Ishikawa (cell line): ENCODE measurements around the gene OSBPL8.

Source experiments
- CEBPB ChIP-seq: IDR thresholded peaks from 2 replicates; pipeline ENCODE4 v1.6.1; 2012
- CREB1 ChIP-seq: IDR thresholded peaks from 2 replicates; pipeline ENCODE4 v1.6.1; 2012; ENCODE audit warnings: low read depth
- EGR1 ChIP-seq: IDR thresholded peaks from 2 replicates; pipeline ENCODE4 v1.6.1; 2012
- EP300 ChIP-seq: IDR thresholded peaks from 2 replicates; pipeline ENCODE4 v1.6.1; 2012; ENCODE audit warnings: borderline replicate concordance
- FOXM1 ChIP-seq: IDR thresholded peaks from 2 replicates; pipeline ENCODE4 v1.6.1; 2012; ENCODE audit warnings: low read depth, borderline replicate concordance
- NFIC ChIP-seq: IDR thresholded peaks from 2 replicates; pipeline ENCODE4 v1.6.1; 2012
- RAD21 ChIP-seq: IDR thresholded peaks from 2 replicates; pipeline ENCODE4 v1.6.1; 2012; ENCODE audit warnings: low read depth
- TAF1 ChIP-seq: IDR thresholded peaks from 2 replicates; pipeline ENCODE4 v1.6.1; 2012; ENCODE audit warnings: low read depth, mild to moderate bottlenecking
- TCF12 ChIP-seq: IDR thresholded peaks from 2 replicates; pipeline ENCODE4 v1.6.1; 2012; ENCODE audit warnings: low read depth
- TEAD4 ChIP-seq: IDR thresholded peaks from 2 replicates; pipeline ENCODE4 v1.6.1; 2012
- YY1 ChIP-seq: IDR thresholded peaks from 2 replicates; pipeline ENCODE4 v1.6.1; 2012; ENCODE audit warnings: low read depth
- ZBTB7A ChIP-seq: IDR thresholded peaks from 2 replicates; pipeline ENCODE4 v1.6.1; 2012; ENCODE audit warnings: low read depth
- TF ChIP-seq, protein P1 (sequence below): IDR thresholded peaks from 2 replicates; pipeline ENCODE4 v1.6.1; 2012
- TF ChIP-seq, protein P2 (sequence below): IDR thresholded peaks from 2 replicates; pipeline ENCODE4 v1.6.1; 2012
- TF ChIP-seq, protein P3 (sequence below): IDR thresholded peaks from 2 replicates; pipeline ENCODE4 v1.6.1; 2012; ENCODE audit warnings: low read depth, mild to moderate bottlenecking

Gene OSBPL8

DNA sequence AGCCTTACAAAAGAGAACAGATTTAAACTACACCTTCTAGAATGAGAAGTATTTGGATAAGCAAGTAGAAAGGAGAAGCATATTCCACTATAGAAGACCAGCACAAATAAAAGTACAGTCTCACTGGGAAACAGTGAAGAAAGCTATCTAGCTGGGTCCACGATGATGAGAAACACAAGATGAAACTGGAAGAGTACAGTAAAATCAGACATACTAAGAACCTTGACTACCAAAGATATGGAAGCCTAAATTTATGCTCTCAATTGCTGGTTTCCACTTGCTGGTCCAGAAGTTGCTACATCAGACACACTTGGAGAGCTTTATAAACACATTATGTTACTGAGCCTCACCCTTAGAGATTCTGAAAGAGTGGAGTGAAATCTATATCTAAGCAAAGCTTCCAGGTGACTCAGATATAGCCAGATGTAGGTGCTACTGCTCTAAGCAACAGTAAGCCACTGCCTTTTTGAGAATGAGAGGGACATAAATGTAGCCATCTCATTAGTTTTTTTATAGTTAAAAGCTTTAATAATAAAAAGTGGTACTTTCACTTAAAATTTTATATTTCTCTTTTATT, 115.1 kb downstream of the OSBPL8 start:
- TF ChIP-seq TEAD4 (no peak), TAF1 (no peak), NFIC (no peak)

- TF ChIP-seq FOXM1 (no peak), TEAD4 (no peak)
Measured at GRCh38 chr12:76441016-76441415, 118.6 kb downstream of the OSBPL8 start.

DNA sequence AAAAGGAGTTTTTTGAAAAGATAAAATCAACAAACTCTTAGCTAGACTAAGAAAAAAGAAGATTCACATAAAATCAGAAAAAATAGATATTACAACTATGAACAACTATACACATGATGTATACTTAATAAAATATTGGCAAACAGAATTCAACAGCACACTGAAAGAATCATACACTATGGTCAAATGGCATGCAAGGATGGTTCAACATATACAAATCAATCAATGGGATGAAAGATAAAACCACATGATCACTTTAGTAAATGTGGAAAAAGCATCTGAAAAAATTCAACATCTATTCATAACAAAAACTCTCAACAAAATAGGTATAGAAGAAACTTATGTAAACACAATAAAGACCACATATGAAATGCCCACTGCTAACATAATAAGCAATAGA, 126.8 kb downstream of the OSBPL8 start:
- TF ChIP-seq RAD21 (no peak), EP300 (no peak)
- TF ChIP-seq, protein P1, sequence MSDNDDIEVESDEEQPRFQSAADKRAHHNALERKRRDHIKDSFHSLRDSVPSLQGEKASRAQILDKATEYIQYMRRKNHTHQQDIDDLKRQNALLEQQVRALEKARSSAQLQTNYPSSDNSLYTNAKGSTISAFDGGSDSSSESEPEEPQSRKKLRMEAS, result no peak

DNA sequence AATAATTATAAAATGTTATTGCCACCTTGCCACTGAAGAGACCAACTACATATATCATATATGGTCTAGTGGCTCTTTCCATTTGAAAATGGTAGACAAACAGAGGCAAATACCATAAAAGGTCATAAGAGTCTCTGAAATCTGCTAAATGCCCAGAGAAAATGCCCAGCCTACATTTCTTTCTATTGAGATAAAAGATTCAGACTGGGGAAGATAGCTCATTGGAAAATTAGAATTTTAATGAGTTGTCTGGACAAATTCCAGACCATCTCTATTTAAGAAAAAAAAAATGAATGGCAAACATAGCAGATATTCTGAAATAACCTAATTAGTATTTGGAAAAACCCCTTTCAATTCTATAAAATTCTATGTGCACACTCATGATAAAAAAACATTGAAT, 131.5 kb downstream of the OSBPL8 start:
- TF ChIP-seq NFIC (no peak), TAF1 (no peak), ZBTB7A (no peak), FOXM1 (no peak), CEBPB (no peak)
- TF ChIP-seq, protein P2, sequence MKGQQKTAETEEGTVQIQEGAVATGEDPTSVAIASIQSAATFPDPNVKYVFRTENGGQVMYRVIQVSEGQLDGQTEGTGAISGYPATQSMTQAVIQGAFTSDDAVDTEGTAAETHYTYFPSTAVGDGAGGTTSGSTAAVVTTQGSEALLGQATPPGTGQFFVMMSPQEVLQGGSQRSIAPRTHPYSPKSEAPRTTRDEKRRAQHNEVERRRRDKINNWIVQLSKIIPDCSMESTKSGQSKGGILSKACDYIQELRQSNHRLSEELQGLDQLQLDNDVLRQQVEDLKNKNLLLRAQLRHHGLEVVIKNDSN, result no peak

DNA sequence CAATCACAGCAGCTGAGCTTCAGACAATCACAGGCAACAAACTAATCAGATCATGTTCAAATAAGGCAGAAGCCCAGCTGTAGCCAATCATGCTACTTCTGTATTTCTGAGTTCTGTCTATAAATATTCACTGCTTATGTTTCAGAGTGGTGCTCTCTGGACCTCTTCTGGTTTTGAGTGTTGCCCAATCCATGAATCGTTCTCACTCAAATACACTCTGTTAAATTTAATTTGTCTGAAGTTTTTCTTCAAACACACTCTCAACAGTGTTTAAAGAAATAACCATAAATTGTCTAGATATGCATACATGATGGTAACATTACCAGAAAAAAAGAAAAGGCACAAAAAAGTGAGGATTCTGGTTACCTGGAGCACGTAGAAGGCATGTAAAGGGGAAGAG, 133.4 kb downstream of the OSBPL8 start:
- TF ChIP-seq FOXM1 (no peak), CREB1 (no peak), EGR1 (no peak), CEBPB (no peak), TCF12 (no peak), NFIC (no peak), YY1 (no peak), RAD21 (no peak), TEAD4 (no peak)
- TF ChIP-seq, protein P3, sequence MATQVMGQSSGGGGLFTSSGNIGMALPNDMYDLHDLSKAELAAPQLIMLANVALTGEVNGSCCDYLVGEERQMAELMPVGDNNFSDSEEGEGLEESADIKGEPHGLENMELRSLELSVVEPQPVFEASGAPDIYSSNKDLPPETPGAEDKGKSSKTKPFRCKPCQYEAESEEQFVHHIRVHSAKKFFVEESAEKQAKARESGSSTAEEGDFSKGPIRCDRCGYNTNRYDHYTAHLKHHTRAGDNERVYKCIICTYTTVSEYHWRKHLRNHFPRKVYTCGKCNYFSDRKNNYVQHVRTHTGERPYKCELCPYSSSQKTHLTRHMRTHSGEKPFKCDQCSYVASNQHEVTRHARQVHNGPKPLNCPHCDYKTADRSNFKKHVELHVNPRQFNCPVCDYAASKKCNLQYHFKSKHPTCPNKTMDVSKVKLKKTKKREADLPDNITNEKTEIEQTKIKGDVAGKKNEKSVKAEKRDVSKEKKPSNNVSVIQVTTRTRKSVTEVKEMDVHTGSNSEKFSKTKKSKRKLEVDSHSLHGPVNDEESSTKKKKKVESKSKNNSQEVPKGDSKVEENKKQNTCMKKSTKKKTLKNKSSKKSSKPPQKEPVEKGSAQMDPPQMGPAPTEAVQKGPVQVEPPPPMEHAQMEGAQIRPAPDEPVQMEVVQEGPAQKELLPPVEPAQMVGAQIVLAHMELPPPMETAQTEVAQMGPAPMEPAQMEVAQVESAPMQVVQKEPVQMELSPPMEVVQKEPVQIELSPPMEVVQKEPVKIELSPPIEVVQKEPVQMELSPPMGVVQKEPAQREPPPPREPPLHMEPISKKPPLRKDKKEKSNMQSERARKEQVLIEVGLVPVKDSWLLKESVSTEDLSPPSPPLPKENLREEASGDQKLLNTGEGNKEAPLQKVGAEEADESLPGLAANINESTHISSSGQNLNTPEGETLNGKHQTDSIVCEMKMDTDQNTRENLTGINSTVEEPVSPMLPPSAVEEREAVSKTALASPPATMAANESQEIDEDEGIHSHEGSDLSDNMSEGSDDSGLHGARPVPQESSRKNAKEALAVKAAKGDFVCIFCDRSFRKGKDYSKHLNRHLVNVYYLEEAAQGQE, result no peak
- TF ChIP-seq, protein P2, result no peak

DNA sequence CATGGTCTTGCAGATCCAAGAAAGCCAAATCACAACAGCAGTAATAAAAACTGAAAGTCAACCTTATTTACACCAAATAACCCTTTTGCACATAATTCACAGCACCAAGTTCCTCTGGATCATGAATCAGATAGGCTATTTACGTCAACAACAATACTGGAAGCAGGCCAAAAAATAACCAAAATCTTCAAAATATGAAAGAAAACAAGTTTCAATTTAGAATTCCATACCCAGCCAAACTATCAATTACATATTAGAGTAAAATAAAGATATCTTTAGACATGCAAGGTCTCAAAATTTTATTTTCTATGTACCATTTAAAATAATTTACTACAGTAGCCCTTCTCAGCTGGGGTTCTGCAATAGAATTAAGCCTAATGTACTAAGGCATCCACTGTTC, 134.6 kb downstream of the OSBPL8 start:
- TF ChIP-seq YY1 (no peak), FOXM1 (no peak), EGR1 (no peak), EP300 (no peak)

GRCh38 chr12:76422543-76423438, 136.8 kb downstream of the OSBPL8 start:
- TF ChIP-seq TEAD4, result no peak
- no peak for TF ChIP-seq YY1
- TF ChIP-seq RAD21, result no peak
- TF ChIP-seq, protein P1, result no peak
- TF ChIP-seq TCF12, result no peak
- no peak for TF ChIP-seq EGR1

DNA sequence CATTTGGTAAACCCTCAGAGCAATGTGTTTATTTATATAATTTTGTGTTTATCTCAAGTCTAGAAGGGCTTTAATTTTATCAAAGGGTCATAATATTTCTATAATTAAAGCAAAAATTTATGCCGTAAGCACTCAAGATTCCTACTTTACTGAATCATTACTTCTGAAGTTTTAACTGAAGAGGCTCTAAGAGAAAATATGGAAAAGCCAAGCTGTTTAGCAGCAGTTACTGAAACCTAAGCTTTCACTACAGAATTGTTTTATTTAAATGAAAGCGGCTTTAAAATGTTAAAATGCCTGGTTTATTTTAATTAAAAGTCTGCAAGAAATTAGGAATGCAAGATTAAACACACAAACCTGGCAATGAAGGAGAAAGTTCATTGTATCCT, 137.4 kb downstream of the OSBPL8 start:
- TF ChIP-seq CEBPB (no peak), RAD21 (no peak), FOXM1 (no peak), TAF1 (no peak), ZBTB7A (no peak), YY1 (no peak), EGR1 (no peak), TEAD4 (no peak), TCF12 (no peak), CREB1 (no peak), NFIC (no peak)
- TF ChIP-seq, protein P2, result no peak
- TF ChIP-seq, protein P3, result no peak
- TF ChIP-seq, protein P1, result no peak
